ENCODE data around the gene SEPHS2. TPM values are rescaled to one million over a fixed set of nuclear protein-coding genes. Genes with fewer than 3 reads are reported as not detected.

Gene SEPHS2
- total and polyA plus RNA-seq, 2 donors (not counting 3 experiments of a cell fraction or from before 2014, with no cell fraction given): 22.9 to 32.8 TPM

GRCh38 chr16:30416624-30417528 lies 28.8 kb downstream of the SEPHS2 start:
- Histone ChIP-seq H3K79me2 (ENCODE audit: control insufficient read depth, insufficient read depth, low read length) (peaks cover under 1% of the 10 kb centered on the region), H3K4me1 (ENCODE audit: control insufficient read depth, extremely low read depth, insufficient read depth, low read length) (peaks cover 3% of the 10 kb centered on the region), H3K36me3 (ENCODE audit: control insufficient read depth in 2 of 2, extremely low read depth in 1 of 2, insufficient read depth in 2 of 2, low read length in 2 of 2) (peaks cover 5 to 6% of the 10 kb centered on the region in 2 experiments), H3K9ac (replicated peaks; ENCODE audit: extremely low read depth, insufficient read depth, low read length) (no peak overlapping the region), H3K9me1 (replicated peaks; ENCODE audit: control insufficient read depth, extremely low read depth, insufficient read depth, low read length) (no peaks in the 10 kb centered on the region), H3K9me3 (replicated peaks; ENCODE audit: control insufficient read depth, insufficient read depth, low read length) (no peaks in the 10 kb centered on the region), H3K27ac (ENCODE audit: insufficient read depth, low read depth, low read length) (no peak overlapping the region), H3K4me3 (replicated peaks in 1 of 3; ENCODE audit: insufficient read depth in 1 of 3, low read depth in 1 of 3, low read length in 3 of 3) (peak overlapping the region in 2 of 3 experiments; percentile 44 to 57), H2AFZ (ENCODE audit: low read depth, low read length) (peak overlapping the region; percentile 62), H4K20me1 (replicated peaks; ENCODE audit: control insufficient read depth, extremely low read depth, insufficient read depth, low read length) (no peaks in the 10 kb centered on the region), H3K27me3 (ENCODE audit: control insufficient read depth in 2 of 2, insufficient read depth in 2 of 2, low read length in 2 of 2) (no peaks in the 10 kb centered on the region), H3K4me2 (ENCODE audit: insufficient read depth, low read length) (peak overlapping the region; percentile 53)
- FAIRE-seq: no peak
- CTCF ChIA-PET: interaction anchor here (0.6 to 4.8 kb wide), 15 partner anchors 8 to 371 kb away, joined by 3 to 46 read pairs (median 6); partner anchors contain the start of genes CORO1A, DCTPP1, PRR14 and TBX6
- BruUV-seq (replicated peaks): no TSS peak
- DNase-seq (ENCODE audit: low read depth, low spot score): no peak
- TF ChIP-seq CTCF (IDR thresholded peaks at IDR 0.05; ENCODE audit: extremely low read depth in 1 of 2, insufficient read depth in 1 of 2, low read depth in 1 of 2, low read length in 2 of 2): no peak
- dilution Hi-C loops (cut with MboI; ENCODE audit: extremely low pct_ligation_motif_present, low sequenced_read_pairs) (no loop called here), intact Hi-C loops (cut with micrococcal nuclease) (no loop called here)
- POLR2A ChIA-PET: interaction anchor here (0.7 to 1.3 kb wide), 2 partner anchors 8 to 13 kb away, joined by 6 to 12 read pairs; partner anchors contain the start of gene DCTPP1

- POLR2A ChIA-PET: interaction anchor here (0.7 kb wide), 1 partner anchor 9 kb away, joined by 12 read pairs; no protein-coding TSS in a partner anchor
Observed at GRCh38 chr16:30416047-30416603, 29.5 kb downstream of the SEPHS2 start.

More at GRCh38 chr16:30416047-30416603, 29.5 kb downstream of the SEPHS2 start:
- Histone ChIP-seq H3K27ac (ENCODE audit: insufficient read depth, low read depth, low read length) (no peak overlapping the region), H4K20me1 (replicated peaks; ENCODE audit: control insufficient read depth, extremely low read depth, insufficient read depth, low read length) (no peaks in the 10 kb centered on the region), H3K36me3 (ENCODE audit: control insufficient read depth in 2 of 2, extremely low read depth in 1 of 2, insufficient read depth in 2 of 2, low read length in 2 of 2) (peaks cover 6 to 7% of the 10 kb centered on the region in 2 experiments), H3K4me3 (replicated peaks in 1 of 3; ENCODE audit: insufficient read depth in 1 of 3, low read depth in 1 of 3, low read length in 3 of 3) (no peak overlapping the region), H2AFZ (ENCODE audit: low read depth, low read length) (no peak overlapping the region), H3K4me1 (ENCODE audit: control insufficient read depth, extremely low read depth, insufficient read depth, low read length) (peaks cover 3% of the 10 kb centered on the region), H3K79me2 (ENCODE audit: control insufficient read depth, insufficient read depth, low read length) (peaks cover 1% of the 10 kb centered on the region), H3K27me3 (ENCODE audit: control insufficient read depth in 2 of 2, insufficient read depth in 2 of 2, low read length in 2 of 2) (no peaks in the 10 kb centered on the region), H3K9ac (replicated peaks; ENCODE audit: extremely low read depth, insufficient read depth, low read length) (no peak overlapping the region), H3K9me3 (replicated peaks; ENCODE audit: control insufficient read depth, insufficient read depth, low read length) (no peaks in the 10 kb centered on the region), H3K4me2 (ENCODE audit: insufficient read depth, low read length) (no peak overlapping the region), H3K9me1 (replicated peaks; ENCODE audit: control insufficient read depth, extremely low read depth, insufficient read depth, low read length) (no peaks in the 10 kb centered on the region)
- BruUV-seq (replicated peaks): no TSS peak
- CTCF ChIA-PET: interaction anchor here (0.6 to 1.5 kb wide), 5 partner anchors 8 to 370 kb away, joined by 3 to 11 read pairs (median 4); partner anchors contain the start of genes DCTPP1, ZNF747 and ZNF771
- TF ChIP-seq, protein P1, sequence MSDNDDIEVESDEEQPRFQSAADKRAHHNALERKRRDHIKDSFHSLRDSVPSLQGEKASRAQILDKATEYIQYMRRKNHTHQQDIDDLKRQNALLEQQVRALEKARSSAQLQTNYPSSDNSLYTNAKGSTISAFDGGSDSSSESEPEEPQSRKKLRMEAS (IDR thresholded peaks at IDR 0.05; ENCODE audit: insufficient read depth, insufficient read length): no peak
- TF ChIP-seq GATA2 (IDR thresholded peaks at IDR 0.05; ENCODE audit: insufficient read depth, insufficient read length, low read depth, low read length): no peak
- no peak for TF ChIP-seq MYC (IDR thresholded peaks at IDR 0.05; ENCODE audit: low read depth, low read length)
- no peak for TF ChIP-seq FOS (IDR thresholded peaks at IDR 0.05; ENCODE audit: borderline replicate concordance, insufficient read depth, low read length)
- no peak for TF ChIP-seq JUN (IDR thresholded peaks at IDR 0.05; ENCODE audit: borderline replicate concordance, insufficient read depth, insufficient read length, low read depth)
- intact Hi-C loops (cut with micrococcal nuclease) (no loop called here), dilution Hi-C loops (cut with MboI; ENCODE audit: extremely low pct_ligation_motif_present, low sequenced_read_pairs) (no loop called here)
- FAIRE-seq (no peak), DNase-seq (ENCODE audit: low read depth, low spot score) (no peak)
